ENCODE data around the gene TBCC. TPM values are rescaled to one million over a fixed set of nuclear protein-coding genes. Genes with fewer than 3 reads are reported as not detected.

Gene TBCC
- total RNA-seq, 1 donor from 2014 or later, result 35.2 TPM

Other genes starting within 250 kb of the TBCC start
- gene UBR2, start 182.1 kb downstream of the TBCC start, total RNA-seq (ENCODE audit: unreplicated experiment), result 32.3 TPM
- gene PRPH2, start 23.5 kb downstream of the TBCC start, total RNA-seq (ENCODE audit: unreplicated experiment), result not detected
- gene BICRAL, start 35.9 kb upstream of the TBCC start, total RNA-seq (ENCODE audit: unreplicated experiment), result 11.0 TPM
- 80.2 TPM for gene RPL7L1, start 133.5 kb upstream of the TBCC start, total RNA-seq (ENCODE audit: unreplicated experiment)
- not detected for gene PTCRA, start 169.9 kb upstream of the TBCC start, total RNA-seq (ENCODE audit: unreplicated experiment)
- 36.8 TPM for gene CNPY3, start 183.4 kb upstream of the TBCC start, total RNA-seq (ENCODE audit: unreplicated experiment)
- 0.54 TPM for gene GNMT, start 214.7 kb upstream of the TBCC start, total RNA-seq (ENCODE audit: unreplicated experiment)
- gene PEX6, start 233.1 kb upstream of the TBCC start, total RNA-seq (ENCODE audit: unreplicated experiment), result 13.8 TPM
- 59.1 TPM for gene PPP2R5D, start 238.5 kb upstream of the TBCC start, total RNA-seq (ENCODE audit: unreplicated experiment)

All from glutamatergic neuron (in vitro differentiated cells).